ENCODE results near the gene RRP1B. TPM values are rescaled to one million over a fixed set of nuclear protein-coding genes. Genes with fewer than 3 reads are reported as not detected.

The RRP1B gene
- total RNA-seq, 2 donors from 2014 or later: 11.0 to 22.1 TPM

DNA sequence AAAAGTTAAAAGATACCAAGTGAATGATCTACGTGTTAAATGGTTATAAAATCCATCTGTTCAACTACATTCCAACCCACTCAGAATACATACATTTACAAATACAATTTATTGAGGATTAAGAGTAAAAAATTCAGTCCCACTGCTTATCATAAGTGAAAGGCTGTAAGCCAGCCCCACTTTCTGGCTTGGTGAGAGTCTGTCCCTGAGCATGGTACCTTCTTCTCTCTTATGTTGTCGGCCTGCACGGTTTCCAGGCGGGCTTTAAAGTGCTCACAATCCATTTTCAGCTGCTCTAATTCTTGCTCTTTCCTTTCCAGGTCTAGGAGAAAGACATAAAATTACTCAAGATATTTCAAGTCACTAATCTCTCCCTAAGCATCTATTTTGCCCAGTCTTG lies 15.3 kb upstream of the RRP1B start:
- Histone ChIP-seq H3K36me3 (no peaks in the 10 kb centered on the region), H3K4me1 (peaks cover 8% of the 10 kb centered on the region), H3K9ac (ENCODE audit: low read depth in 2 of 2, low read length in 2 of 2) (no peak overlapping the region), H3K4me3 (no peak overlapping the region), H3K27ac (no peak overlapping the region), H3K9me3 (no peaks in the 10 kb centered on the region), H3K27me3 (no peaks in the 10 kb centered on the region)
- TF ChIP-seq, protein P1, sequence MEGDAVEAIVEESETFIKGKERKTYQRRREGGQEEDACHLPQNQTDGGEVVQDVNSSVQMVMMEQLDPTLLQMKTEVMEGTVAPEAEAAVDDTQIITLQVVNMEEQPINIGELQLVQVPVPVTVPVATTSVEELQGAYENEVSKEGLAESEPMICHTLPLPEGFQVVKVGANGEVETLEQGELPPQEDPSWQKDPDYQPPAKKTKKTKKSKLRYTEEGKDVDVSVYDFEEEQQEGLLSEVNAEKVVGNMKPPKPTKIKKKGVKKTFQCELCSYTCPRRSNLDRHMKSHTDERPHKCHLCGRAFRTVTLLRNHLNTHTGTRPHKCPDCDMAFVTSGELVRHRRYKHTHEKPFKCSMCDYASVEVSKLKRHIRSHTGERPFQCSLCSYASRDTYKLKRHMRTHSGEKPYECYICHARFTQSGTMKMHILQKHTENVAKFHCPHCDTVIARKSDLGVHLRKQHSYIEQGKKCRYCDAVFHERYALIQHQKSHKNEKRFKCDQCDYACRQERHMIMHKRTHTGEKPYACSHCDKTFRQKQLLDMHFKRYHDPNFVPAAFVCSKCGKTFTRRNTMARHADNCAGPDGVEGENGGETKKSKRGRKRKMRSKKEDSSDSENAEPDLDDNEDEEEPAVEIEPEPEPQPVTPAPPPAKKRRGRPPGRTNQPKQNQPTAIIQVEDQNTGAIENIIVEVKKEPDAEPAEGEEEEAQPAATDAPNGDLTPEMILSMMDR (IDR thresholded peaks at IDR 0.05): no peak
- intact Hi-C loops (cut with DNase I): no loop called here
- DNase-seq: no peak

DNA sequence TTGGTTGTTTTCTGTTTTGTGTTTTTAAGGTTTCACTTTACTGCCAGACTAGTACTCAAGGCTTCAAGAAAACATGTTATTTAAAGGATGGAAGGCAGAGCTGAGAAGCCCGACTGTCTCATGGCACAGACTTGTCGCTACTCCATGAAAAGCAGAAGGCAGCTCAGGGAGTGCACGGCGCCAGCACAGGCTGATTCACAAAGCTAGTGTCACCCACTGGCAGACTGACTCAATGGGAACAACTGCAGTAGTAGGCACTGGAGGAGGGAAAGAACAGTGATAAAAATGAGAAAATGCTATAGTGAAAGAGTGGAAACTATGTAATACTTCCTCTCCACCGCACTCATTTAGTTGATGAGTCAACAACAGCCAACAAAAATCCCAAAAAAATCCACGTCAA lies 14.8 kb upstream of the RRP1B start:
- Histone ChIP-seq H3K9me3 (no peaks in the 10 kb centered on the region), H3K9ac (ENCODE audit: low read depth in 2 of 2, low read length in 2 of 2) (no peak overlapping the region)
- intact Hi-C loops (cut with DNase I): no loop called here

DNA sequence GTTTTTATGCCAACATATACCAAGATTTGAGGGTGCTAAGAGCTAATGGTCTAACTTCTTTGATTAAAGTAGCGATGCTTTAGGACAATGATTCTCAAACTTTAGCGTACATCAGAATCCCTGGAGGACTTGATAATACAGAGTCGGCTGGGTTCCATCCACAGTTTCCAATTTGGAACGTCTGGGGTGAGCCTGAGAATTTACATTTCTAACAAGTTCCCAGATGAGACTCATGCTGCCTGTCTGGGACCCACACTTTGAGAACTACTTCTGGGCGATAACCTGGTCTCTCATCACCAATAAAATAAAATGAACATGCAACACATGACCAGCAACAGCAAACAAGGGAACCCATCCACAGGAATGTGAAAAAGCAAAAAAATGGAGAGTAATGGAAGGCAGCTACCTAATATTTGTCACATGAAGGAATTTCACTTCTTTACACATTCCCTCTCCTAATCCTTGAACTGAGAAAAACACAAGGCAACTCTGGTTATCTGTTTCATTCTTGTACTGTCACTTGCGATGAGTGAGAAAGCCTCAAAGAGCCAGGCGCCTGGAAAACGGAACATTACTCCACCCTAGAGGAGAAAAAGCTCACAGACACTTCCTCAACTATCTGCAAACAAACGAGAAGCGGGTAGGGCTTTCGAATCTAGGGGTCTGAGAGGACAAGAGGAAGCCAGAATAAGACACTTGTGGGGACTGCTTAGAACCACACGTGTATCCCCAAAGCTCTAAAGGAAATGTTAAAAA lies 14.0 kb upstream of the RRP1B start:
- TF ChIP-seq, protein P1 (IDR thresholded peaks at IDR 0.05): peak; percentile 37
- Histone ChIP-seq H3K9ac (ENCODE audit: low read depth in 2 of 2, low read length in 2 of 2) (peak overlapping the region in 1 of 2 donors; percentile 51), H3K27me3 (no peaks in the 10 kb centered on the region), H3K27ac (peak overlapping the region; percentile 65), H3K4me1 (peaks cover 8% of the 10 kb centered on the region), H3K9me3 (no peaks in the 10 kb centered on the region), H3K36me3 (no peaks in the 10 kb centered on the region), H3K4me3 (no peak overlapping the region)
- intact Hi-C loops (cut with DNase I): no loop called here
- peak; percentile 70 for DNase-seq

More for the DNA sequence above, 14.8 kb upstream of the RRP1B start:
- Histone ChIP-seq H3K36me3 (no peaks in the 10 kb centered on the region), H3K4me1 (peaks cover 8% of the 10 kb centered on the region), H3K27me3 (no peaks in the 10 kb centered on the region), H3K27ac (no peak overlapping the region), H3K4me3 (no peak overlapping the region)
- no peak for DNase-seq
- TF ChIP-seq, protein P1 (IDR thresholded peaks at IDR 0.05): no peak

DNA sequence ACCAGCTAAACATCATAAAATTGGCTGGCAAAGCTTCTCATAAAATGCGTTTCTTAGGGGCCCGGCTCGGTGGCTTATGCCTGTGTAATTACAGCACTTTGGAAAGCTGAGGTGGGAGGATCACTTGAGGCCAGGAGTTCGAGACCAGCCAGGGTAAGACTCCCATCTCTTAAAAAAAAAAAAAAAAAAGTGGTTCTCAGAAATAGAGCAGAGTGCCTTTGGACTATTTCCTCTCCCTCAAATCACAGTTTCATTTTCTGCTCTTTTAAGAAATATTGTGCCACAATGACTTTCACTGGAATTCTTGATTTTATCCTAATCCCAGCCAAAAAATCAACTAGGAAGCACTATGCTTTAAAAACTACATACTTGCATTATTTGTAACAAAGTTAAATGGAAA lies 13.4 kb upstream of the RRP1B start:
- Histone ChIP-seq H3K9me3 (no peaks in the 10 kb centered on the region), H3K4me3 (no peak overlapping the region), H3K27ac (peak overlapping the region; percentile 65), H3K36me3 (no peaks in the 10 kb centered on the region), H3K9ac (ENCODE audit: low read depth in 2 of 2, low read length in 2 of 2) (peak overlapping the region in 1 of 2 donors; percentile 51), H3K27me3 (no peaks in the 10 kb centered on the region), H3K4me1 (peaks cover 8% of the 10 kb centered on the region)
- TF ChIP-seq, protein P1 (IDR thresholded peaks at IDR 0.05): no peak
- peak; percentile 26 for DNase-seq
- intact Hi-C loops (cut with DNase I): no loop called here

DNA sequence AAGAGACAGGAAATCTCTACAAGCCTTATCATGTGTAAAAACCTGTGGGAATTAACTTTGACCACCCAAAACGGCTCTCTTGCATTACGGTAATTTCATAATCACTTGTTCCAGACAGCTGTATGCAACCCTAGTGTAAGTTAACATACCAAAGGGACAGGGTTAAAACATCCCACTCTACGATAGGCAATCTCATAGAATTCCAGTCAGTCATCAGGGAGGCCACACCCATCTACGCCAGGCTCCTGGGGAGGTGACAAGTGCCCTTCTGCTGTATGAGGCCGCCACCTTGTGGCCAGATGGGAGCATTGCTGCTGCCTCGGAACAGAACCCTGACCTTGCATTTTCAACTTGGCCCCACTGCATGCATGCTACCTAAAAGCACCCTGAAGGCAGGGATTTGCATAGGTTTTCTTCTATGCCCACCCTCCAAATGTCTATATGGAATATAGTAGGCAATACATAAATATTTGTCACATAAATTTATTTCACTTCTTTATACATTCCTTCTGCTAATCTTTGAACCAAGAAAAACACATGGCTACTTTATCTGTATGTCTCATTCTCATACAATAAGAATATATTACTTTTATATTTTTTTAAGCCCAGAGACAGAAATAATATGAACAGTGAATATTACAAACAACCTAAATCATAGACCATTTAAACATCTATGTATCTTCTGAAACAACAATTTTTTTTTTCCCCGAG lies 12.7 kb upstream of the RRP1B start:
- H3K27me3 ChIP-seq: no peaks in the 10 kb centered on the region
- H3K36me3 ChIP-seq: no peaks in the 10 kb centered on the region
- TF ChIP-seq, protein P1 (IDR thresholded peaks at IDR 0.05): peak; percentile 97
- no peak overlapping the region for H3K27ac ChIP-seq
- H3K4me3 ChIP-seq: no peak overlapping the region
- H3K4me1 ChIP-seq: peaks cover 8% of the 10 kb centered on the region
- H3K9ac ChIP-seq (ENCODE audit: low read depth in 2 of 2, low read length in 2 of 2): no peak overlapping the region
- H3K9me3 ChIP-seq: no peaks in the 10 kb centered on the region
- DNase-seq: peak; percentile 95
- intact Hi-C loops (cut with DNase I): no loop called here
